Sigmoid colon (tissue), 7 donors: ENCODE results near the gene RBM26. TPM values are rescaled to one million over a fixed set of nuclear protein-coding genes. Genes with fewer than 3 reads are reported as not detected.

Experiments
- DNase-seq: peaks from one replicate; pipeline ENCODE4 v3.0.0-alpha.2; 2019
- H3K27ac ChIP-seq, 4 donors: fragments of 200-600 bp; sonication (generic); one replicate each; pipeline ENCODE4 v1.5.1; 2016 to 2019; ENCODE audit warnings: mild to moderate bottlenecking in 1 of 4
- H3K27me3 ChIP-seq, 3 donors: fragments of 200-600 bp; sonication (generic); one replicate each; pipeline ENCODE4 v1.5.1; 2019; ENCODE audit warnings: mild to moderate bottlenecking in 1 of 3
- H3K36me3 ChIP-seq, 4 donors: fragments of 200-600 bp; sonication (generic); one replicate each; pipeline ENCODE4 v1.5.1; 2016 to 2019
- H3K4me1 ChIP-seq, 4 donors: fragments of 200-600 bp; sonication (generic); one replicate each; pipeline ENCODE4 v1.5.1; 2017 to 2019
- H3K4me3 ChIP-seq, 4 donors: fragments of 200-600 bp; sonication (generic); one replicate each; pipeline ENCODE4 v1.5.1; 2017 to 2019; ENCODE audit warnings: mild to moderate bottlenecking in 2 of 4, moderate library complexity in 1 of 4
- H3K9me3 ChIP-seq, 4 donors: fragments of 200-600 bp in 3 of 4; sonication (generic) in 3 of 4; one replicate each; pipeline versions ENCODE4 v1.5.1 to v1.6.1; 2013 to 2019
- CTCF ChIP-seq, 4 experiments: fragments of 450-650 bp in 3 of 4; fragments of 200-600 bp in 1 of 4; IDR thresholded peaks; one replicate each; pipeline ENCODE4 v1.5.1; 2016 to 2019; ENCODE audit warnings: antibody characterized with exemption in 4 of 4, mild to moderate bottlenecking in 3 of 4, moderate library complexity in 2 of 4
- EP300 ChIP-seq, 4 donors: sonication (generic); formaldehyde crosslinking; IDR thresholded peaks; one replicate each; pipeline ENCODE4 v1.6.1; 2017; ENCODE audit warnings: antibody characterized with exemption in 4 of 4
- POLR2A ChIP-seq, 2 donors: fragments of 450-650 bp; IDR thresholded peaks; one replicate each; pipeline ENCODE4 v1.6.1; 2016; ENCODE audit warnings: antibody characterized with exemption in 2 of 2, mild to moderate bottlenecking in 2 of 2, moderate library complexity in 2 of 2
- POLR2AphosphoS5 ChIP-seq, 4 donors: sonication (generic); formaldehyde crosslinking; IDR thresholded peaks; one replicate each; pipeline ENCODE4 v1.6.1; 2017; ENCODE audit warnings: antibody characterized with exemption in 4 of 4
- WGBS, 2 donors: extraction: QIAGEN DNeasy Blood & Tissue Kit; methylation state at CpG; one replicate each; pipeline ENCODE4 v1.1.7; 2013; 5-methylcytosine and 5-hydroxymethylcytosine counted together
- intact Hi-C: fragments of 100-400 bp; cut with DNase I; formaldehyde crosslinking; loops from one replicate; pipeline ENCODE4 v1.15.1; 2023
- polyA plus RNA-seq, 3 donors: library from polyadenylated mRNA; stranded (reverse); fragments of 200-250 nt; gene quantifications; one replicate each; pipeline ENCODE4 v1.2.3, GENCODE V29; 2013
- total RNA-seq, 4 donors: library from RNA; depleted of rRNA; stranded (reverse); fragments of >200 nt; gene quantifications; one replicate each; pipeline ENCODE4 v1.1.0, GENCODE V29; 2016
- donor health status: healthy with polysubstance abuse.
- donor health status: Bipolar disorder and iron deficiency.
- donor health status: healthy.

RBM26 gene
- total and polyA plus RNA-seq, 7 donors = 4.8 to 47.4 (median 29.6) TPM

- intact Hi-C loops = no loop called here
- Histone ChIP-seq H3K36me3 (no peaks in the 10 kb centered on the region), H3K27me3 (no peaks in the 10 kb centered on the region), H3K4me3 (no peak overlapping the region), H3K4me1 (no peaks in the 10 kb centered on the region), H3K27ac (no peak overlapping the region), H3K9me3 (no peaks in the 10 kb centered on the region)
- DNase-seq = no peak
- WGBS, 2 donors = 77 to 85% methylated on average over 1 of the region's 1 CpG
- TF ChIP-seq EP300 (IDR thresholded peaks at IDR 0.05) (no peak), POLR2A (IDR thresholded peaks at IDR 0.05) (no peak), CTCF (IDR thresholded peaks at IDR 0.05) (no peak), POLR2AphosphoS5 (IDR thresholded peaks at IDR 0.05) (no peak)
These were observed 28.5 kb upstream of the RBM26 start for GRCh38 chr13:79434556-79434955.

- WGBS, 2 donors = 95 to 98% methylated on average over 11 of the region's 11 CpGs
- Histone ChIP-seq H3K27me3 (no peaks in the 10 kb centered on the region), H3K27ac (no peak overlapping the region), H3K36me3 (no peaks in the 10 kb centered on the region), H3K9me3 (no peaks in the 10 kb centered on the region), H3K4me1 (no peaks in the 10 kb centered on the region), H3K4me3 (no peak overlapping the region)
- no peak for TF ChIP-seq POLR2A (IDR thresholded peaks at IDR 0.05)
- no peak for TF ChIP-seq POLR2AphosphoS5 (IDR thresholded peaks at IDR 0.05)
- no peak for TF ChIP-seq CTCF (IDR thresholded peaks at IDR 0.05)
- no peak for TF ChIP-seq EP300 (IDR thresholded peaks at IDR 0.05)
- no peak for DNase-seq
- intact Hi-C loops = no loop called here
These were observed 26.9 kb upstream of the RBM26 start for GRCh38 chr13:79432992-79433391.

- H3K27me3 ChIP-seq = no peaks in the 10 kb centered on the region
- H3K4me3 ChIP-seq = no peak overlapping the region
- no peaks in the 10 kb centered on the region for H3K36me3 ChIP-seq
- H3K4me1 ChIP-seq = no peaks in the 10 kb centered on the region
- intact Hi-C loops = no loop called here
- no peak overlapping the region for H3K27ac ChIP-seq
- DNase-seq = no peak
- WGBS, 2 donors = 94 to 96% methylated on average over 6 of the region's 6 CpGs
- TF ChIP-seq POLR2A (IDR thresholded peaks at IDR 0.05) (no peak), POLR2AphosphoS5 (IDR thresholded peaks at IDR 0.05) (no peak), EP300 (IDR thresholded peaks at IDR 0.05) (no peak), CTCF (IDR thresholded peaks at IDR 0.05) (no peak)
- H3K9me3 ChIP-seq = no peaks in the 10 kb centered on the region
These were observed 26.0 kb upstream of the RBM26 start for GRCh38 chr13:79432086-79432485.

GRCh38 chr13:79429309-79429708, 23.3 kb upstream of the RBM26 start:
- no peak for DNase-seq
- H3K4me1 ChIP-seq = no peaks in the 10 kb centered on the region
- no peaks in the 10 kb centered on the region for H3K36me3 ChIP-seq
- TF ChIP-seq CTCF (IDR thresholded peaks at IDR 0.05) (no peak), POLR2A (IDR thresholded peaks at IDR 0.05) (no peak), EP300 (IDR thresholded peaks at IDR 0.05) (no peak), POLR2AphosphoS5 (IDR thresholded peaks at IDR 0.05) (no peak)
- H3K27me3 ChIP-seq = no peaks in the 10 kb centered on the region
- no peak overlapping the region for H3K27ac ChIP-seq
- no peak overlapping the region for H3K4me3 ChIP-seq
- intact Hi-C loops = no loop called here
- H3K9me3 ChIP-seq = no peaks in the 10 kb centered on the region

- DNase-seq = no peak
- Histone ChIP-seq H3K4me3 (no peak overlapping the region), H3K27ac (no peak overlapping the region), H3K4me1 (no peaks in the 10 kb centered on the region), H3K27me3 (no peaks in the 10 kb centered on the region), H3K36me3 (no peaks in the 10 kb centered on the region), H3K9me3 (no peaks in the 10 kb centered on the region)
- intact Hi-C loops = no loop called here
- TF ChIP-seq CTCF (IDR thresholded peaks at IDR 0.05) (no peak), POLR2AphosphoS5 (IDR thresholded peaks at IDR 0.05) (no peak), POLR2A (IDR thresholded peaks at IDR 0.05) (no peak), EP300 (IDR thresholded peaks at IDR 0.05) (no peak)
- WGBS, 2 donors = 70 to 94% methylated on average over 2 of the region's 2 CpGs
These were observed 21.8 kb upstream of the RBM26 start for GRCh38 chr13:79427883-79428282.
